ENCODE measurements around the gene LMAN2. TPM values are rescaled to one million over a fixed set of nuclear protein-coding genes. Genes with fewer than 3 reads are reported as not detected.

LMAN2 gene
- total RNA-seq, 4 donors from 2014 or later = 119 to 191 (median 160) TPM

GRCh38 chr5:177330991-177331842 is 20.3 kb downstream of the LMAN2 start:
- no peaks in the 10 kb centered on the region for H3K9me3 ChIP-seq
- H3K27ac ChIP-seq = no peak overlapping the region
- TF ChIP-seq CTCF (IDR thresholded peaks at IDR 0.05) (no peak), POLR2A (IDR thresholded peaks at IDR 0.05) (no peak), EP300 (IDR thresholded peaks at IDR 0.05) (no peak), POLR2AphosphoS5 (IDR thresholded peaks at IDR 0.05) (no peak)
- DNase-seq (ENCODE audit: low spot score in 2 of 2) = no peak
- 79% methylated on average over 26 of the region's 27 CpGs for WGBS
- peaks cover 4% of the 10 kb centered on the region for H3K4me1 ChIP-seq
- no peak overlapping the region for H3K4me3 ChIP-seq
- H3K27me3 ChIP-seq = no peaks in the 10 kb centered on the region
- H3K36me3 ChIP-seq = peaks cover 71% of the 10 kb centered on the region

DNA sequence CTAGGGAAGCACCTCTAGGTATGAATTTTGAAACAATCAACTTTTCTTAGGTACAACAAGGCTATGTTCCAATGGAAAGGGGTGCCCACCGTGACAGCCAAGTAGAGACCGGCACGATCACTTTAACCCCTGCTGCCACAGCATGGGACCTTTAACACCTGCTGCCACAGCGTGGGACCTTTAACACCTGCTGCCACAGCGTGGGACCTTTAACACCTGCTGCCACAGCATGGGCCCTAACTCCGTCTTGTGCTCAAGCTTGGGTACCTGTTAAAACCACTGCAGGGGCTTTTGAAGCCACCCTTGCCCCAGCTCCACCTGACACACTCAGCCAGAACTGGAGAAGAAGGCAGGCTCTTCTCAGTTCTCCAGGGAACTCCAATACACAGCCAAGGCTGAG is 21.6 kb downstream of the LMAN2 start:
- H3K27ac ChIP-seq = no peak overlapping the region
- peaks cover 58% of the 10 kb centered on the region for H3K36me3 ChIP-seq
- H3K9me3 ChIP-seq = no peaks in the 10 kb centered on the region
- no peak for DNase-seq (ENCODE audit: low spot score in 2 of 2)
- no peak for TF ChIP-seq CTCF (IDR thresholded peaks at IDR 0.05)
- no peak for TF ChIP-seq POLR2A (IDR thresholded peaks at IDR 0.05)
- TF ChIP-seq POLR2AphosphoS5 (IDR thresholded peaks at IDR 0.05) = no peak
- no peak for TF ChIP-seq EP300 (IDR thresholded peaks at IDR 0.05)
- 87% methylated on average over 5 of the region's 6 CpGs for WGBS
- H3K27me3 ChIP-seq = no peaks in the 10 kb centered on the region
- H3K4me1 ChIP-seq = peaks cover 4% of the 10 kb centered on the region
- H3K4me3 ChIP-seq = no peak overlapping the region

- H3K27me3 ChIP-seq = no peaks in the 10 kb centered on the region
- H3K4me3 ChIP-seq = no peak overlapping the region
- no peak for TF ChIP-seq POLR2A (IDR thresholded peaks at IDR 0.05)
- no peak for TF ChIP-seq EP300 (IDR thresholded peaks at IDR 0.05)
- TF ChIP-seq CTCF (IDR thresholded peaks at IDR 0.05) = no peak
- TF ChIP-seq POLR2AphosphoS5 (IDR thresholded peaks at IDR 0.05) = no peak
- H3K4me1 ChIP-seq = peaks cover 4% of the 10 kb centered on the region
- H3K36me3 ChIP-seq = peaks cover 46% of the 10 kb centered on the region
- WGBS = 84% methylated on average over 19 of the region's 19 CpGs
- DNase-seq (ENCODE audit: low spot score in 2 of 2) = no peak
- no peak overlapping the region for H3K27ac ChIP-seq
- no peaks in the 10 kb centered on the region for H3K9me3 ChIP-seq
These were observed 22.8 kb downstream of the LMAN2 start for GRCh38 chr5:177328545-177329231.

GRCh38 chr5:177327539-177328522 is 23.6 kb downstream of the LMAN2 start:
- DNase-seq (ENCODE audit: low spot score in 2 of 2) = no peak
- TF ChIP-seq POLR2A (IDR thresholded peaks at IDR 0.05) (no peak), CTCF (IDR thresholded peaks at IDR 0.05) (no peak), POLR2AphosphoS5 (IDR thresholded peaks at IDR 0.05) (no peak), EP300 (IDR thresholded peaks at IDR 0.05) (no peak)
- peak overlapping the region; percentile 64 for H3K27ac ChIP-seq
- peaks cover 4% of the 10 kb centered on the region for H3K4me1 ChIP-seq
- no peak overlapping the region for H3K4me3 ChIP-seq
- no peaks in the 10 kb centered on the region for H3K9me3 ChIP-seq
- H3K27me3 ChIP-seq = no peaks in the 10 kb centered on the region
- H3K36me3 ChIP-seq = peaks cover 38% of the 10 kb centered on the region
- WGBS = 80% methylated on average over 24 of the region's 28 CpGs

Measured in suprapubic skin (tissue), 4 donors.